Heart left ventricle (tissue), 16 donors: ENCODE measurements around the gene CCIN. TPM values are rescaled to one million over a fixed set of nuclear protein-coding genes. Genes with fewer than 3 reads are reported as not detected.
"Not testable (repeated sequence)": the region's sequence is repeated elsewhere in the genome, so short reads cannot be mapped to it uniquely, and the experiment has no call there.

ENCODE experiments used
- ATAC-seq, 4 donors: fragments of 200-7000 bp; cut with Tn5 transposase; one replicate each; pipeline ENCODE4 v1.9.1; 2020 to 2022; ENCODE audit warnings: moderate library complexity in 4 of 4, mild to moderate bottlenecking in 3 of 4, moderate number of reproducible peaks in 1 of 4
- DNase-seq, 5 donors: peaks; one replicate each; pipeline ENCODE4 v3.0.0-alpha.2; 2020
- H3K27ac ChIP-seq, 12 donors: fragments of 200-600 bp; sonication (generic) in 4 of 12; one replicate each; pipeline versions ENCODE4 v1.5.0 to v1.8.0; 2016 to 2022; ENCODE audit warnings: mild to moderate bottlenecking in 2 of 12
- H3K27me3 ChIP-seq, 9 donors: fragments of 200-600 bp; sonication (generic) in 2 of 9; one replicate each; pipeline versions ENCODE4 v1.5.1 to v1.8.0; 2016 to 2022; ENCODE audit warnings: mild to moderate bottlenecking in 3 of 9
- H3K36me3 ChIP-seq, 9 donors: fragments of 200-600 bp; sonication (generic) in 2 of 9; one replicate each; pipeline versions ENCODE4 v1.5.0 to v1.8.0; 2018 to 2022; ENCODE audit warnings: mild to moderate bottlenecking in 2 of 9
- H3K4me1 ChIP-seq, 12 donors: fragments of 200-600 bp; sonication (generic) in 4 of 12; one replicate each; pipeline versions ENCODE4 v1.5.0 to v1.8.0; 2016 to 2022; ENCODE audit warnings: mild to moderate bottlenecking in 3 of 12
- H3K4me3 ChIP-seq, 12 donors: fragments of 200-600 bp; sonication (generic) in 4 of 12; one replicate each; pipeline versions ENCODE4 v1.5.0 to v1.8.0; 2017 to 2022; ENCODE audit warnings: mild to moderate bottlenecking in 9 of 12, moderate library complexity in 4 of 12
- H3K9me3 ChIP-seq, 12 donors: fragments of 200-600 bp; sonication (generic) in 4 of 12; one replicate each; pipeline versions ENCODE4 v1.5.0 to v1.8.0; 2016 to 2022; ENCODE audit warnings: mild to moderate bottlenecking in 1 of 12
- POLR2A ChIP-seq, 2 donors: fragments of 450-650 bp; IDR thresholded peaks; one replicate each; pipeline ENCODE4 v1.6.1; 2017; ENCODE audit warnings: antibody characterized with exemption in 2 of 2, mild to moderate bottlenecking in 2 of 2, moderate library complexity in 2 of 2
- WGBS, 4 donors: extraction: QIAGEN DNeasy Blood & Tissue Kit in 2 of 4; methylation state at CpG; one replicate each; pipeline versions ENCODE4 v1.1.5 to v1.1.7; 2013 to 2018; 5-methylcytosine and 5-hydroxymethylcytosine counted together
- intact Hi-C, 10 donors: fragments of 100-400 bp; cut with DNase I; formaldehyde crosslinking; loops; one replicate each; pipeline versions ENCODE4 v1.11.1 to v1.14.2; 2022
- polyA plus RNA-seq, 2 donors: library from polyadenylated mRNA; stranded (reverse); fragments of 200-250 nt; gene quantifications; one replicate each; pipeline ENCODE4 v1.2.3, GENCODE V29; 2013
- total RNA-seq, 9 donors: library from RNA; depleted of rRNA in 2 of 9; stranded (reverse); fragments of >200 nt in 2 of 9; fragmentation: NEBNext Ultra II Directional in 3 of 9; extraction: Animal tissue kit (Norgen Biotek cat#: 25700) in 3 of 9; gene quantifications; one replicate each; pipeline versions ENCODE4 v1.1.0 to v1.2.4, GENCODE V29; 2016 to 2023
- TF ChIP-seq, protein P1 (sequence below), 12 donors: fragments of 200-600 bp; sonication (generic) in 4 of 12; IDR thresholded peaks; one replicate each; pipeline versions ENCODE4 v1.5.0 to v1.8.0; 2018 to 2022; ENCODE audit warnings: antibody characterized with exemption in 12 of 12, mild to moderate bottlenecking in 5 of 12
- donor health status: ischemic (EF 13 %, LVEDD 7.1; RV severe dilation, severe dysfunction).
- donor health status: healthy with polysubstance abuse.
- donor health status: DM: no; HTN: yes; CAD: no.
- donor health status: DM: no; HTN: no; CAD: no.
- donor health status: ischemic (EF 25% LVEDD 6.9; RV normal size, moderate dysfunction).
- donor health status: ischemic (EF 25% LVEDD 5.7; RV mildly dilated, moderate dysfunction).
- donor health status: healthy.
- donor health status: DM: yes; HTN: yes; CAD: no.
- donor health status: ischemic (EF 35%, LVEDD 5.7; RV mildly dilated, moderate dysfunction).
- donor health status: nonischemic (EF 11% LVEDD 7.7; RV severe dilation, severe dysfunction).
- donor health status: DM: yes; HTN: yes; CAD: no.
- donor health status: PGD.
- donor health status: ischemic (EF 29% LVEDD 5.4; RV normal size, mild dysfunction).
- donor health status: nonischemic (EF 23%, LVEDD 6.1; RV moderate dilation, normal function).

CCIN gene
- total and polyA plus RNA-seq, 11 donors = 0.09 to 0.25 (median 0.16) TPM; not detected in 6

DNA sequence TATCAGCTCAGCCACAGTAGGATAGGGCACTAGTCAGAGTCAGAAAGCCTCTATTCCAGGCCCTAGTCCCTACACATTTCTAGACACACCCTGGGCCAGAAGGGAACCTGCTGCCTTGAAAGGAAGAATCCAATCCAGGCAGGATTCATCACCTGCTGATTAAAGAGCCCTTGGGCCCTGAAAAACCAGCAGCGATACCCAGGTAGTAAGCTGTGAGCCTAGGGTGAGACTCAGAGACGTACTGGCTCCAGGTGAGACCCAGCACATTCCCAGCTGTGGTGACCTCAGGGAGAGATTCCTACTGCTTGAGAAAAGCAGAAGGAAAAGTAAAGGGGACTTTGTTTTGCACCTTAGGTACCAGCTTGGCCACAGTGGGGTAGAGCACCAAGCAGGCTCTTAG is 4.7 kb downstream of the CCIN start:
- DNase-seq (no peak), ATAC-seq (no peak)
- intact Hi-C loops = loop anchor here in 1 of 10 donors (10.0 kb wide), 1 partner anchor 49 kb away; no protein-coding TSS in a partner anchor
- WGBS, 4 donors = 90 to 99% (median 96%) methylated on average over 2 of the region's 2 CpGs
- Histone ChIP-seq H3K27me3 (no peaks in the 10 kb centered on the region), H3K27ac (no peak overlapping the region), H3K36me3 (no peaks in the 10 kb centered on the region), H3K4me3 (no peak overlapping the region), H3K4me1 (no peaks in the 10 kb centered on the region), H3K9me3 (no peaks in the 10 kb centered on the region)
- TF ChIP-seq, protein P1, sequence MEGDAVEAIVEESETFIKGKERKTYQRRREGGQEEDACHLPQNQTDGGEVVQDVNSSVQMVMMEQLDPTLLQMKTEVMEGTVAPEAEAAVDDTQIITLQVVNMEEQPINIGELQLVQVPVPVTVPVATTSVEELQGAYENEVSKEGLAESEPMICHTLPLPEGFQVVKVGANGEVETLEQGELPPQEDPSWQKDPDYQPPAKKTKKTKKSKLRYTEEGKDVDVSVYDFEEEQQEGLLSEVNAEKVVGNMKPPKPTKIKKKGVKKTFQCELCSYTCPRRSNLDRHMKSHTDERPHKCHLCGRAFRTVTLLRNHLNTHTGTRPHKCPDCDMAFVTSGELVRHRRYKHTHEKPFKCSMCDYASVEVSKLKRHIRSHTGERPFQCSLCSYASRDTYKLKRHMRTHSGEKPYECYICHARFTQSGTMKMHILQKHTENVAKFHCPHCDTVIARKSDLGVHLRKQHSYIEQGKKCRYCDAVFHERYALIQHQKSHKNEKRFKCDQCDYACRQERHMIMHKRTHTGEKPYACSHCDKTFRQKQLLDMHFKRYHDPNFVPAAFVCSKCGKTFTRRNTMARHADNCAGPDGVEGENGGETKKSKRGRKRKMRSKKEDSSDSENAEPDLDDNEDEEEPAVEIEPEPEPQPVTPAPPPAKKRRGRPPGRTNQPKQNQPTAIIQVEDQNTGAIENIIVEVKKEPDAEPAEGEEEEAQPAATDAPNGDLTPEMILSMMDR (IDR thresholded peaks at IDR 0.05) = no peak
- TF ChIP-seq POLR2A (IDR thresholded peaks at IDR 0.05) = no peak

DNA sequence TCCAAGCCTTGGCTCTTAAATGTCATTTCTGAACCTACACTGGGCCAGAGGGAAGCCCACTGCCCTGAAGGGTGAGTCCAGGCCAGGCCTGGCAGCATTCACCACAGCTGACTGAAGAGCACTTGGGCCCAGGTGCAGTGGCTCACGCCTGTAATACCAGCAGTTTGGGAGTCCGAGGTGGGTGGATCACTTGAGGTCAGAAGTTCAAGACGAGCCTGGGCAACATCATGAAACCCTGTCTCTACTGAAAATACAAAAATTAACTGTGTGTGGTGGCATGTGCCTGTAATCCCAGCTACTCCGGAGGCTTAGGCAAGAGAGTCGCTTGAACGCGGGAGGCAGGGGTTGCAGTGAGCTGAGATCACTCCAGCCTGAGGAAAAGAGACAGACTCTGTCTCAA is 5.1 kb downstream of the CCIN start:
- H3K9me3 ChIP-seq = no peaks in the 10 kb centered on the region
- no peaks in the 10 kb centered on the region for H3K4me1 ChIP-seq
- WGBS, 4 donors = 91 to 94% (median 91%) methylated on average over 7 of the region's 7 CpGs
- intact Hi-C loops = loop anchor here in 1 of 10 donors (10.0 kb wide), 1 partner anchor 49 kb away; no protein-coding TSS in a partner anchor
- no peak overlapping the region for H3K4me3 ChIP-seq
- no peak overlapping the region for H3K27ac ChIP-seq
- no peak for DNase-seq
- no peak for ATAC-seq
- TF ChIP-seq, protein P1 (IDR thresholded peaks at IDR 0.05) = no peak
- no peak for TF ChIP-seq POLR2A (IDR thresholded peaks at IDR 0.05)
- no peaks in the 10 kb centered on the region for H3K27me3 ChIP-seq
- H3K36me3 ChIP-seq = no peaks in the 10 kb centered on the region

DNA sequence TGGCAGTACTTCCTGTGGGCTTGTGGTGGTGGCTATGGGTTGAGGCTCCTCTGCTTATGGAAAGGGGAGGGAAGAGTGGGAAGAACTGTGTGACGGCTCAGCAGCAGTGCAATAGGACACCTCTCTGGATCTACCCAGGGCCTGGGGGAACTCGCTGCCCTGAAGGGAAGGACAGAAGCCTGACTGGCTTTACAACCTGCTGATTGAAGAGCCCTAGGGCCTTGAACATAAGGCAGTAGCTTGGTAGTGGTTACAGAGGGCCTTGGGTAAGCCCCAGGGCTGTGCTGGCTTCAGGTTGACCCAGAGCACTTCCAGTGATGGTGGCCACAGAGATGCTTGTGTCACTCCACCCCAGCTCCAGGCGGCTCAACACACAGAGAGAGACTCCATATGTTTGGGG is 5.5 kb downstream of the CCIN start:
- TF ChIP-seq POLR2A (IDR thresholded peaks at IDR 0.05) = no peak
- TF ChIP-seq, protein P1 (IDR thresholded peaks at IDR 0.05) = no peak
- WGBS, 4 donors = 85 to 97% (median 90%) methylated on average over 3 of the region's 3 CpGs
- ATAC-seq = no peak
- DNase-seq = no peak
- Histone ChIP-seq H3K9me3 (no peaks in the 10 kb centered on the region), H3K27me3 (no peaks in the 10 kb centered on the region), H3K36me3 (no peaks in the 10 kb centered on the region), H3K4me1 (no peaks in the 10 kb centered on the region), H3K4me3 (no peak overlapping the region), H3K27ac (no peak overlapping the region)
- intact Hi-C loops = loop anchor here in 1 of 10 donors (10.0 kb wide), 1 partner anchor 50 kb away; no protein-coding TSS in a partner anchor

DNA sequence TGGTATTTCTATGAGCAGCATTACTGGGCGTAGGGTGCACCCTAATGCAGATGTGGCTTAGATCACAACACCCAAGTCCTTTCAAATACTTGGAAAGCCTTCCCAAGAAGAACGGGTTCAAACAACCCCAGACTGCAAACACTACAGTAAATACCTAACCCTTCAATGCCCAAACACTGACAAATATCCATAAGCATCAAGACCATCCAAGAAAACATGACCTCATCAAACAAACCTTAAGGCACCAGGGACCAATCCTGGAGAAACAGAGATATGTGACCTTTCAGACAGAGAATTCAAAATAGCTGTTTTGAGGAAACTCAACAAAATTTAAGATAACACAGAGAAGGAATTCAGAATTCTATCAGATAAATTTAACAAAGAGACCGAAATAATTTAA is 6.0 kb downstream of the CCIN start:
- intact Hi-C loops = loop anchor here in 1 of 10 donors (10.0 kb wide), 1 partner anchor 50 kb away; no protein-coding TSS in a partner anchor
- not testable (repeated sequence) for DNase-seq, H3K36me3 ChIP-seq, H3K4me1 ChIP-seq, ATAC-seq, H3K9me3 ChIP-seq, H3K27ac ChIP-seq, H3K27me3 ChIP-seq, H3K4me3 ChIP-seq
- WGBS, 4 donors = 88 to 94% (median 92%) methylated on average over 3 of the region's 3 CpGs

DNA sequence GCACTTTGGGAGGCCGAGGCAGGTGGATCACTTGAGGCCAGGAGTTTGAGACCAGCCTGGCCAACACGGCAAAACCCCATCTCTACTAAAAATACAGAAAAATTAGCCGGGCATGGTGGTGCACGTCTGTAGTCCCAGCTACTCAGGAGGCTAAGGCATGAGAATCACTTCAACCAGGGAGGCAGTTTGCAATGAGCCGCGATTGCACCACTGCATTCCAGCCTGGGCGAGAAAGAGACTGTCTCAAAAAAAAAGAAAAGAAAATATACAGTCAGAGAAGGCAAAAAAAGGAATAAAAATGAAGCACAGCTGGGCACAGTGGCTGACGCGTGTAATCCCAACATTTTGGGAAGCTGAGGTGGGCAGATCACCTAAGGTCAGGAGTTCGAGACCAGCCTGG is 7.3 kb downstream of the CCIN start:
- H3K27ac ChIP-seq, H3K36me3 ChIP-seq, H3K27me3 ChIP-seq, ATAC-seq, H3K4me1 ChIP-seq, H3K4me3 ChIP-seq, H3K9me3 ChIP-seq, DNase-seq: not testable (repeated sequence)
- intact Hi-C loops = loop anchor here in 1 of 10 donors (10.0 kb wide), 1 partner anchor 52 kb away; no protein-coding TSS in a partner anchor
- WGBS, 4 donors = 91 to 97% (median 95%) methylated on average over 10 of the region's 10 CpGs
